Mesendoderm (in vitro differentiated cells): ENCODE measurements around the gene TRIP6.
"Not testable (repeated sequence)": the region's sequence is repeated elsewhere in the genome, so short reads cannot be mapped to it uniquely, and the experiment has no call there.

Source experiments
- DNase-seq: peaks from one replicate; pipeline ENCODE4 v3.0.0; 2013
- H2AK5ac ChIP-seq: 2 replicates; pipeline ENCODE4 v1.6.1; 2013; ENCODE audit warnings: low read length, inconsistent platforms
- H2BK120ac ChIP-seq: 2 replicates; pipeline ENCODE4 v1.6.1; 2013; ENCODE audit warnings: low read depth, mild to moderate bottlenecking, low read length, moderate library complexity, mixed read lengths
- H2BK15ac ChIP-seq: replicated peaks from 2 replicates; pipeline ENCODE4 v1.6.1; 2013; ENCODE audit warnings: low read depth, mild to moderate bottlenecking, moderate library complexity
- H2BK5ac ChIP-seq: 2 replicates; pipeline ENCODE4 v1.6.1; 2013; ENCODE audit warnings: low read length, inconsistent platforms
- H3K18ac ChIP-seq: 2 replicates; pipeline ENCODE4 v1.6.1; 2013; ENCODE audit warnings: mild to moderate bottlenecking, low read length, mixed read lengths
- H3K23ac ChIP-seq: one replicate; pipeline ENCODE4 v1.6.1; 2013; ENCODE audit warnings: low read length
- H3K27ac ChIP-seq: 2 replicates; pipeline ENCODE4 v1.5.1; 2013; ENCODE audit warnings: low read depth, mild to moderate bottlenecking, inconsistent platforms, low read length, moderate library complexity
- H3K27me3 ChIP-seq: 2 replicates; pipeline ENCODE4 v1.6.1; 2013; ENCODE audit warnings: low read length, control low read depth, mild to moderate bottlenecking, inconsistent platforms; ENCODE audit not compliant: insufficient read depth, poor library complexity
- H3K36me3 ChIP-seq: 2 replicates; pipeline ENCODE4 v1.6.1; 2013; ENCODE audit warnings: low read length, inconsistent platforms; ENCODE audit not compliant: control insufficient read depth, insufficient read depth
- H3K4ac ChIP-seq: one replicate; pipeline ENCODE4 v1.6.1; 2013; ENCODE audit warnings: low read depth, mild to moderate bottlenecking, low read length, moderate library complexity
- H3K4me1 ChIP-seq: 2 replicates; pipeline ENCODE4 v1.6.1; 2013; ENCODE audit warnings: low read depth, low read length, inconsistent platforms; ENCODE audit not compliant: control insufficient read depth
- H3K4me2 ChIP-seq: 2 replicates; pipeline ENCODE4 v1.6.1; 2013; ENCODE audit warnings: low read length
- H3K4me3 ChIP-seq: 2 replicates; pipeline ENCODE4 v1.5.1; 2013; ENCODE audit warnings: mild to moderate bottlenecking, low read length
- H3K56ac ChIP-seq: one replicate; pipeline ENCODE4 v1.6.1; 2013; ENCODE audit warnings: low read length
- H3K79me1 ChIP-seq: 2 replicates; pipeline ENCODE4 v1.6.1; 2013; ENCODE audit warnings: low read length, inconsistent platforms
- H3K79me2 ChIP-seq: 2 replicates; pipeline ENCODE4 v1.6.1; 2013; ENCODE audit warnings: mild to moderate bottlenecking, low read length; ENCODE audit not compliant: control insufficient read depth, insufficient read depth
- H3K9ac ChIP-seq: 2 replicates; pipeline ENCODE4 v1.6.1; 2013; ENCODE audit warnings: low read length, inconsistent platforms
- H4K5ac ChIP-seq: one replicate; pipeline ENCODE4 v1.6.1; 2013; ENCODE audit warnings: low read length
- H4K8ac ChIP-seq: one replicate; pipeline ENCODE4 v1.6.1; 2013; ENCODE audit warnings: low read depth, mild to moderate bottlenecking, control low read depth, low read length, moderate library complexity
- WGBS: extraction: QIAGEN DNeasy Blood & Tissue Kit; methylation state at CpG from one replicate; pipeline ENCODE4 v1.1.7; 2013; ENCODE audit warnings: low lambda C conversion rate, missing lambda C conversion rate; ENCODE audit not compliant: insufficient coverage; ENCODE audit errors: extremely low coverage; 5-methylcytosine and 5-hydroxymethylcytosine counted together

The TRIP6 gene

DNA sequence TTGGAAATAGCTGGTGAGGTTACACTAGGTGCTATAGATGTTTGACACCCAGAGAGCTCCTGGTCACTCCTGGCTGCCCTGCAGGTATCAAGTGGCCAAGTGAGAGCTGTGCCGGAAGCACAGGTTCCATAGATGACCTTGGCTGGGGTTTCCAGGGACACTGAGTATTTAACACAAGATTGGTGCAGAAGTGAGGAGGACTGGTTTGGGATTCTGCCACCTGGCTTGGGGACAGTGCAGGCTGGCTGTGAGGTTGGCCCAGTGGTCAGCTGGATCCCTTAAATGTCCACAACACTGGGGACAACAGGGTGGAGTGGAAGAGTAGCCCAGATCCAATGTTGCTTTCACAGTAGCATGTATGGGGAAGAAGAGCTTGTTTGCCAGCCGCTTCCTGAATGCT lies 33.8 kb downstream of the TRIP6 start:
- no peaks in the 10 kb centered on the region for H3K79me2 ChIP-seq
- H3K9ac ChIP-seq: no peak overlapping the region
- no peak overlapping the region for H3K4me3 ChIP-seq
- no peak overlapping the region for H3K23ac ChIP-seq
- WGBS: no CpG with 5 or more reads among the region's 2 CpGs
- no peaks in the 10 kb centered on the region for H3K36me3 ChIP-seq
- no peak overlapping the region for H2BK5ac ChIP-seq
- H3K4me2 ChIP-seq: no peak overlapping the region
- H2AK5ac ChIP-seq: no peak overlapping the region
- H4K8ac ChIP-seq: no peak overlapping the region
- H3K18ac ChIP-seq: no peak overlapping the region
- no peak overlapping the region for H3K27ac ChIP-seq
- H3K79me1 ChIP-seq: no peaks in the 10 kb centered on the region
- no peak overlapping the region for H3K56ac ChIP-seq
- DNase-seq: no peak
- H3K4ac ChIP-seq: no peak overlapping the region
- no peak overlapping the region for H4K5ac ChIP-seq
- H3K4me1 ChIP-seq: no peaks in the 10 kb centered on the region
- H3K27me3 ChIP-seq: no peaks in the 10 kb centered on the region
- no peak overlapping the region for H2BK120ac ChIP-seq
- no peak overlapping the region for H2BK15ac ChIP-seq

DNA sequence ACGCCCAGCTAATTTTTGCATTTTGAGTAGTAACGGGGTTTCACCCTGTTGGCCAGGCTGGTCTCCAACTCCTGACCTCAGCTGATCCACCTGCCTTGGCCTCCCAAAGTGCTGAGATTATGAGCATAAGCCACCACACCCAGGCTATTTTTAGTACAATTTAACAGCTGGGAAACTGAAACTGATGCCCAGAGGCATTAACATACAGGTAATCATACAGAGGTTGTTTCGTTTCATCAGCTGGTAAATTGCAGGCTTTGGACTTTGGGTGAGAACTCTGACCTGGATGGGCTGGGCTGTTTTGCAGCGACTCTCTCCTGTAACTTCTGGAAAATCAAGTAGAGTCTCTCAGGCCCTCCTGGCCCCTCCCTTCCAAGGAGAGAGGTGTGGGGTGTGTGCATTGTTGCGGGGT lies 34.7 kb downstream of the TRIP6 start:
- Histone ChIP-seq H3K79me1 (no peaks in the 10 kb centered on the region), H3K4ac (no peak overlapping the region), H3K18ac (no peak overlapping the region), H3K23ac (no peak overlapping the region), H4K8ac (no peak overlapping the region), H3K27me3 (no peaks in the 10 kb centered on the region), H3K79me2 (no peaks in the 10 kb centered on the region), H3K4me3 (no peak overlapping the region), H2AK5ac (no peak overlapping the region), H2BK15ac (no peak overlapping the region), H4K5ac (no peak overlapping the region), H3K4me2 (no peak overlapping the region), H3K4me1 (no peaks in the 10 kb centered on the region), H2BK120ac (no peak overlapping the region), H3K27ac (no peak overlapping the region), H3K56ac (no peak overlapping the region), H3K36me3 (no peaks in the 10 kb centered on the region), H3K9ac (no peak overlapping the region), H2BK5ac (no peak overlapping the region)
- DNase-seq: no peak
- WGBS: no CpG with 5 or more reads among the region's 5 CpGs

DNA sequence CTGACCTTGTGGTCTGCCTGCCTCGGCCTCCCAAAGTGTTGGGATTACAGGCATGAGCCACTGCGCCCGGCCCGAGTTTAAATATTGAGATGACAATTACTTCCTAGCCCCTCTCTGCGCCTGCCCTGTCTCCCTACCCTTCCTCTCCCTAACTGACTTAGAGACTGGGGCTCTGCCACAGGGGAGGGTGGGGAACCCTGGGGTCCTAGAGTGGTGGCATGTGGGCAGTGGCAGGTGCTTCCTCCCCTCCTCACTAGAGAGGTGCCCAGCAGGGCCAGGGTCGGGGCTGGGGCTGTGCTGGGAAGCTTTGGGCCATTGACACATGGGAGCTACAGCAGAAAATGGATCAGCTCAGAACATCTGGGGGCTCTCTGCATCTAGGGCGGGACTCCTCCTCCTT lies 35.5 kb downstream of the TRIP6 start:
- H3K4me3 ChIP-seq: no peak overlapping the region
- no peaks in the 10 kb centered on the region for H3K27me3 ChIP-seq
- no peak overlapping the region for H3K9ac ChIP-seq
- no peaks in the 10 kb centered on the region for H3K79me1 ChIP-seq
- DNase-seq: no peak
- no peak overlapping the region for H4K5ac ChIP-seq
- no peak overlapping the region for H3K18ac ChIP-seq
- H3K56ac ChIP-seq: no peak overlapping the region
- no peak overlapping the region for H2BK120ac ChIP-seq
- no peak overlapping the region for H2BK15ac ChIP-seq
- no peaks in the 10 kb centered on the region for H3K4me1 ChIP-seq
- H3K4me2 ChIP-seq: no peak overlapping the region
- H2BK5ac ChIP-seq: no peak overlapping the region
- H3K36me3 ChIP-seq: no peaks in the 10 kb centered on the region
- no CpG with 5 or more reads among the region's 7 CpGs for WGBS
- no peak overlapping the region for H2AK5ac ChIP-seq
- no peak overlapping the region for H3K4ac ChIP-seq
- no peak overlapping the region for H3K27ac ChIP-seq
- no peak overlapping the region for H4K8ac ChIP-seq
- no peak overlapping the region for H3K23ac ChIP-seq
- H3K79me2 ChIP-seq: no peaks in the 10 kb centered on the region

DNA sequence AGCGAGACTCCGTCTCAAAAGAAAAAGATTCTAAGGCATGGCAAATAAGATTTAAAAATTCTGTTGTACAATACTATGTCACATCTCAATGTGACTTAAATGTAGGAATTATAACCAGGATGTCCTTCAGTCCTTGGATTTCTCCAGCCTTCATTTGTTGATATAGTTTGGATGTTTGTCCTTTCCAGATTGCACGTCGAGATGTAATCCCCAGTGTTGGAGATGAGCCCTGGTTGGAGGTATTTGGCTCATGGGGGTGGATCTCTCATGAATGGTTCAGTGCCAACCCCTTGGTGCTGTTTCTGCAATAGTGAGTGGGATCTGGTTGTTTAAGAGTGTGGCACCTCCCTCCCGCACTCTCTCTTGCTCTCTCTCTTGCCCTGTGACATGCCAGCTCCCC lies 41.3 kb downstream of the TRIP6 start:
- Histone ChIP-seq H3K9ac (no peak overlapping the region), H4K5ac (no peak overlapping the region), H3K36me3 (no peaks in the 10 kb centered on the region), H3K79me1 (no peaks in the 10 kb centered on the region), H3K4me2 (no peak overlapping the region), H3K23ac (no peak overlapping the region), H3K18ac (no peak overlapping the region), H2AK5ac (no peak overlapping the region), H4K8ac (no peak overlapping the region), H3K4me3 (no peak overlapping the region), H2BK15ac (no peak overlapping the region), H2BK120ac (no peak overlapping the region), H3K4me1 (no peaks in the 10 kb centered on the region), H3K79me2 (no peaks in the 10 kb centered on the region), H3K27me3 (no peaks in the 10 kb centered on the region), H3K4ac (no peak overlapping the region), H3K56ac (no peak overlapping the region), H2BK5ac (no peak overlapping the region), H3K27ac (no peak overlapping the region)
- no peak for DNase-seq
- no CpG with 5 or more reads among the region's 5 CpGs for WGBS

DNA sequence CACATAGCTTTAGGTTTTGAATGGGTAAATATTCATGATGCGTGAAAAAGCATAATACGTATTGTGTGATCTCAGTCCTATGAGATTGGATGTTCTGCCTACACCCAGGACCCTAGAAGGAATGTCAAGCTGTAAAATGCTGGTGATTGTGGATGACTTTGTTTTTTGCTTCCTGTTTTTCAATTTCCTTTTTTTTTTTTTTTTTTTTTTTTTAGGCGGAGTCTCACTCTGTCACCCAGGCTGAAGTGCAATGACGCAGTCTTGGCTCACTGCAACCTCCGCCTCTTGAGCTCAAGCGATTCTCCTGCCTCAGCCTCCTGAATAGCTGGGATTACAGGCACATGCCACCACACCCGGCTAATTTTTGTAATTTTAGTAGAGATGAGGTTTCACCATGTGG lies 43.3 kb downstream of the TRIP6 start:
- not testable (repeated sequence) for H3K4me2 ChIP-seq, H2AK5ac ChIP-seq, H3K79me2 ChIP-seq, H3K79me1 ChIP-seq, H3K4me1 ChIP-seq, H3K27ac ChIP-seq, H2BK120ac ChIP-seq, H3K18ac ChIP-seq, H3K23ac ChIP-seq, H3K56ac ChIP-seq, H3K36me3 ChIP-seq, DNase-seq, H3K4ac ChIP-seq, H2BK15ac ChIP-seq, H3K9ac ChIP-seq, H4K8ac ChIP-seq, H3K27me3 ChIP-seq, H2BK5ac ChIP-seq, H4K5ac ChIP-seq, H3K4me3 ChIP-seq
- WGBS: no CpG with 5 or more reads among the region's 7 CpGs

DNA sequence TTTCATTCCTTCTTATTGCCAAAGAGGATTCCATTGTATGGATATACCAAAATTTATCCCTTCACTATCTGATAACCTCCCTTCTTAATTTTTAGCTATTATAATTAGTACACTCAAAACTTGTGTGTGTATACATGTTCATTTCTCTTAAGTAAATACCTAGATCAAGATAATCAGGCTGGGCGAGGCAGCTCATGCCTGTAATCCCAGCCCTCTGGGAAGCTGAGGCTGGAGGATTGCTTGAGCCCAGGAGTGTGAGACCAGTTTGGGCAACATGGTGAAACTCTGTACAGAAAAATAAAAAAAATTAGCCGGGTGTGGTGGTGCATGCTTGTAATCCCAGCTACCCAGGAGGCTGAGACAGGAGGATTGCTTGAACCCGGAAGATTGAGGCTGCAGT lies 44.3 kb downstream of the TRIP6 start:
- H4K8ac ChIP-seq: no peak overlapping the region
- no peak overlapping the region for H2BK5ac ChIP-seq
- no peak overlapping the region for H3K4me2 ChIP-seq
- no peaks in the 10 kb centered on the region for H3K79me1 ChIP-seq
- no peaks in the 10 kb centered on the region for H3K79me2 ChIP-seq
- no peak overlapping the region for H2BK15ac ChIP-seq
- H3K56ac ChIP-seq: no peak overlapping the region
- H3K27me3 ChIP-seq: no peaks in the 10 kb centered on the region
- DNase-seq: no peak
- H3K18ac ChIP-seq: no peak overlapping the region
- H3K4me3 ChIP-seq: no peak overlapping the region
- no peaks in the 10 kb centered on the region for H3K36me3 ChIP-seq
- no CpG with 5 or more reads among the region's 3 CpGs for WGBS
- H3K23ac ChIP-seq: no peak overlapping the region
- H3K27ac ChIP-seq: no peak overlapping the region
- no peak overlapping the region for H2BK120ac ChIP-seq
- H3K9ac ChIP-seq: no peak overlapping the region
- no peak overlapping the region for H3K4ac ChIP-seq
- H2AK5ac ChIP-seq: no peak overlapping the region
- no peaks in the 10 kb centered on the region for H3K4me1 ChIP-seq
- H4K5ac ChIP-seq: no peak overlapping the region
